EH (cell line): ENCODE results near the gene MAD1L1.

ENCODE experiments used
- DNase-seq: peaks from one replicate; pipeline ENCODE4 v3.0.0-alpha.2; 2015; ENCODE audit warnings: low read depth

MAD1L1 gene

DNA sequence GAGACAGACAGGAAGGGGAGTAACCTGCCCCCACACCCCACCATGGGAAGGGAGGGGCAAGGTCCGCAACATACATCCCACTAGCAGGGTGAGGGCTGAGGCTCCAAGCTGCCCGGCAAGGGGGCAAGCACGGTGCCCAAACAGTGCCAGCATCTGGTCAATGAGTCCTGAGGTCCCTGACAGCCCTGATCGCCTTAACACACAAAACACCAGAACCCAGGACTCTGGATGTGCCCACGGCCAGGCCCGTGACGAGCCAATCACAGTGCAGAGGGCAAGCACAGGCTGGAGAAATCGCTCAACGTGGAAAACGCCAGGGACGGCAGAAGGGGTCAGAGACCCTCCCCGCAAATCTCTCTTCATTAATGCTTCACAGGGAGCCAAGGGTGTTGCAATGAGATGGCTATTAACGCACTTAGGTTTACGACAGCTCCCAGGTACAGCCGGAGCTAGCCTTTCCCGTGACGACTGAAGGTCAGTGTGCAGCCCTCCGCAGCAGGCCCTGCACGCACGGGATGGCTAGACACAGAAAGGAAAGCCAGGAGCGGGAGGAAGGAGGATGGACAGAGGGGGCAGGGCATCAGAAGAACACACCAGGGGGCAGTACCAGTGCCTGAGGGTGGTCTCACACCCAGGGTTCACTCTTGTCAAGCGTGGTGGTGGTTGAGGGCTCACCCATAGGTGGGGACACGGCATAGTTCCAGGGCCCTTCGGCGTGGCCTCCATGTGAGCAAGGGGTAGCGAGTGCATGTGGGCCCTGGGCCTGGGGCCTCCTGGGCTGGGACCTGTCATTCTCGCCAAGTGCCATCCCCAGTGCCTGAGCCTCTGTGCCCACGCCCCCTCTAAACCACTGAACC, 220.5 kb downstream of the MAD1L1 start:
- no peak for DNase-seq

DNA sequence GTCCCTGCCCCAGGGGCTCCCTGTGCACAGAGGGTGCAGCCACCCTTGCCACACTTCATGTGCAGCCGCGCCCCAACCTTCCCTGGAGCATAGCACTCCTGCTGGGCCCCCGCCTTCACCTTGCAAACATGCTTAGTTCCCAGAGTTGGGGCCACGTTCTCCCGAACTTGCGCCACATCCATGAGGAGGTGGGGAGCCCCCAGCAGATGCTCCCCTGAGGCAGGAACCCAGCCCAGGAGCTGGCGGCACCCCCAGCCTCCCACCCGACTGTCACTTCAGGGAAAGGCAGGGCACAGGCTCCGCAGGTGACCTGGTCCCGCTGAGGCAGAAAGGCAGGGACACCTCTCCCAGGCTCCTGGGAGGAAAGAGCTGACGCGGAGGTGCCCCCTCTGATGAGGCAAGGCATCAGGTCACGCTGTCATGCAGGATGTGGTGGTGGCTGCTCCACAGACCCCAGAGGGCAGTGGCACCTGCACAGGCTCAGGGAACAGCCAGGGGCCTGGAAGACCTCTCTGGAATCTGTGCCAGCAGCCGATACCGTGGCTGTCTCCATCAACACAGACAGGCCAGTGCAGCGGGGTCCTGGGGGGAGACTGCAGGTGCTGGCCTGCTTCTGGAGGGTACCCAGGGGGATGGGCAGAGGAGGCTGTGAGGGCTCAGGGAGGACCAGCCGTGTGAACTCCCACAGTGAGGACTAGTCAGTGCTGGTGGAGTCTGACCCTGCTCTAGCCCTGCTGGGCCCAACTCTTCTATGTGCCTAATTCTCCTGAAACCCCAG, 221.3 kb downstream of the MAD1L1 start:
- DNase-seq = no peak

GRCh38 chr7:2010551-2011265, 222.0 kb downstream of the MAD1L1 start:
- no peak for DNase-seq

GRCh38 chr7:2010101-2010500, 222.6 kb downstream of the MAD1L1 start:
- DNase-seq = no peak

- DNase-seq = no peak
Measured at GRCh38 chr7:2009541-2010001, 223.2 kb downstream of the MAD1L1 start.

GRCh38 chr7:2008936-2009540, 223.7 kb downstream of the MAD1L1 start:
- DNase-seq = no peak

GRCh38 chr7:2008101-2008935, 224.4 kb downstream of the MAD1L1 start:
- no peak for DNase-seq

DNA sequence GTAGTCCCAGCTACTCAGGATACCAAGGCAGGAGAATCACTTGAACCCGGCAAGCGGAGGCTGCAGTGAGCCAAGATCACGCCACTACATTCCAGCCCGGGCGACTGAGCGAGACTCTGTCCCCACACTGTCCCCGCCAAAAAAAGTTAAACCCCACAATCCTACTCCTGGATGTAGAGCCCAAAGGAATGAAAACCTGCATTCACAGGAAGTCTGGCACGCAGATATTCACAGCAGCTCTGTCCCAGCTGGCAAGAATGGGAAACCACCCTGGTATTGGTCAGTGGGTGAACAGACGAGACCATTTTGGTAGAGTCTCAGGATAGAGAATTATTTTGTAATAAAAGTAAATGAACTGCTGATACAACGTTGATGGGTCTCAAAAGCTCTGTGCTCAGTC, 225.2 kb downstream of the MAD1L1 start:
- DNase-seq = no peak

- no peak for DNase-seq
Measured at GRCh38 chr7:2006921-2007381, 225.8 kb downstream of the MAD1L1 start.

GRCh38 chr7:2006231-2006771, 226.4 kb downstream of the MAD1L1 start:
- no peak for DNase-seq

DNA sequence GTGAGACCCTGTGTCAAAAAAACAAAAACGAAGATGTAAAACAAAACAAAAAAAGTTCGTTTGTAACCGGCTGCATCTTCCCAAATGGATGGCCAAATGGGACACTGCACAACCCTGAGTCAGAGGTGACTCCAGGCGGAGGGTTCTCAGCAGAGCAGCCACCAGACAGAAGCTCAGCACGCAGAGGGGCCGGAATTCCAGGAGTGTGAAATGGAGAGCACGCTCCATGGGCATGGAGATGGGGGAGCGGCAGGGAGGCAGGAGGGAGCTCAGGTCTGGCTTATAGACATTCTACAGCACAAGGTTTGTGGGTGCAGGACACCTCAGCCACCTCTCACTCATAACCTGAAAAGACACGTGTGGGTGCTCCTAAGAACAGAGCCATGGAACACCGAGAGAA, 227.0 kb downstream of the MAD1L1 start:
- DNase-seq = no peak

- no peak for DNase-seq
Measured at GRCh38 chr7:2004841-2005725, 227.7 kb downstream of the MAD1L1 start.

DNA sequence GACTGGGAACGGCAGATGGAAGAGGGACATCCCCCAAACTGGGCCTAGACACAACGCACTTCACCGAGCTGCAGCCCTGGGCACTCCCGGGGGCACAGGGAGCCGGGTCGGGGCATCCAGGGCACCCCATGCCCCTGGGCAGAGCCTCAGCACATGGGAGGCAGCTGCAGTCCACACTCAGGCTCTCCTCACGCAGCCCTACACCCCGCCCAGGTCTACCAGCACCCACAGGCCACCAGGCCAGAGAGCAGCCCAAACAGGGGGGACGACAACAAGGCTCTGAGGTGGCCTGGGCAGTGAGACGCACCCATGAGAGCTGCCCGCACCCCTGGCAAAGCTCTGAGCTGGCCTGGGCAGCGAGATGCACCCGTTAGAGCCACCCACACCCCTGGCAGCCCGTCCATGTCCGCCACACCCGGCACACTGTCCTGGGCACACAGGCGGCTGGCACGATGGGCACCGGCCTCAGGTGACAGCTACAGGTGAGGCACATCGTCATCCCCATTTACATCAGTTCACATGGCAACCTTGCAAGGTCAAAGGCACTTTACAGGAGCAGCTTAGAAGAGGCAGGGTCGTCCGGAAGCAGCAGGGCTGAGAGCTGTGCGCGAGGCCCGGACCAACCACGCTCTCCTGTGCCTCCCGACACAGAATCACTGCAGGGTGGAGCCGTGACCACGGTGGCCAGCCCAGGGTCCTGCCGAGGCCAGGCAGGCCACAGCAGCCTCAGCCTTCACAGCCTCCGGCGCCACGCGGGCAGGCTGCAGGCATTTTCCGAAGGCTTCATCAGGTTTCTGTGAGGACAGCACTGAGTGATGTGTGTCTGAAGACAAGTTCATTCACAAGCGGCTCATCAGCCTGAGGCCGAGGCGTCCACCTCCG, 228.6 kb downstream of the MAD1L1 start:
- DNase-seq = no peak

DNA sequence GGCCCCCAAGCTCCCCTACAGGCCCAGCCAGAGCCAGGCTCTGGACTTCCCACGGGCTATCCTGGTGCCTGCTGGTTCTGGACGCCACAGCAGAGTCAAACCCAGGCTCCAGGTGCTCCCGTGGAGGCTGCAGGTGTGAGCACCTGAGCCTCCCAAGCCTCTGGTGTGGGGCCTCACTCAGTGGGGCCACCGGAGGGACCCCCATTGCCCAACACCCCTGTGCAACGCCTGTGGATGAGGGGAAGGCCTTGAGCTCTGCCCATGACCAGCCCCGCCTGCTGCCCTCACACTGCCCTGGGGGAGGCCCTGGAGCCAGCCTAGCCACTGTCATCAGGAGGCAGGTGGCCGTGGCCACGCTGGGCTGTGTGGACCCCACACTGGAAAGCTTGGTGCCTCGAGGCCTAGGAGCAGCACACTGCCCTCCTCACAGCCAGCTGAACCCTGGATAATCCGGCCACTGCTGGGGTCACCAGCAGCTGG, 229.3 kb downstream of the MAD1L1 start:
- DNase-seq = no peak

DNA sequence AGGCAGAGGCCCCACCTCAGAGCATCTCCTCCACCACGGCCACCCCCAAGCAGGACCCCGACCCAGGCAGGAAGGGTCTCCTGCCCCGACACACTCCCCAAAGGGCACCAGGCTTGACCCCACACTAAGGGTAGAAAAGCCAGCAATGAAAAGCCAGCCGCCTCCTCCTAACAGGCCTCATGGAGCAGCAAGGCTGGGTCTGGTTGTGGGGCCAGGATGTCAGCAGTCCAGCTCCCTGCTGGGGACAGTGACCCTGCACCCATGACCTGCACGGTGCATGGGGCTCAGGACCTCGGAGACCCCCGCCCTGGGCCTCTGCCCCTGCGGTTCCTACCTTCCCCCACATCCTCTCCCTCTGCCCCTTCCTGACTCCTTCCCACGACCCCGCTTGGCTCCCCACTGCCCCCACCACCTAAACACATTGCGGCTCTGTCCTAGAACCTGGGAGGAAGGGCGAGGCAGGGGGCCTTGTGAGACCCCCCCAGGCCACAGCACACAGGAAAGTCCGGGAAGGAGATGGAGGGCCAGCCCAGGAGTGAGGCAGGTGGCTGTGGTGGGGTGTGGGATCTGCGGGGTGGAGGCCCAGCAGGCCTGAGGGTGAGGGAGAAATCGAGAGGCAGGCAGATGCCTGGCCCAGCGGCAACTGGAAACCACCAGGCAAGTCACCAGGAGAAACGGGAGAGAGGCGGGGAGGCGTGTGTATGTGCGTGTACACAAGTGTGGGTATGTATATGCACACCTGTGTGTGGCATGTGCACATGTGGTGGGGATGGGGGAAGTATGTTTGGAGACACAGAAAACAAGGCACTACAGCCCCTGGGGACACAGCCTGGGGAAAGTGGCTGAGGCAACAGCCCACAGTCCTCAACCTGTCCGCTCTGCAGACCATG, 229.9 kb downstream of the MAD1L1 start:
- no peak for DNase-seq

GRCh38 chr7:2001601-2002442, 230.9 kb downstream of the MAD1L1 start:
- DNase-seq = no peak
